ENCODE data around the gene PFKM.

Gene PFKM

DNA sequence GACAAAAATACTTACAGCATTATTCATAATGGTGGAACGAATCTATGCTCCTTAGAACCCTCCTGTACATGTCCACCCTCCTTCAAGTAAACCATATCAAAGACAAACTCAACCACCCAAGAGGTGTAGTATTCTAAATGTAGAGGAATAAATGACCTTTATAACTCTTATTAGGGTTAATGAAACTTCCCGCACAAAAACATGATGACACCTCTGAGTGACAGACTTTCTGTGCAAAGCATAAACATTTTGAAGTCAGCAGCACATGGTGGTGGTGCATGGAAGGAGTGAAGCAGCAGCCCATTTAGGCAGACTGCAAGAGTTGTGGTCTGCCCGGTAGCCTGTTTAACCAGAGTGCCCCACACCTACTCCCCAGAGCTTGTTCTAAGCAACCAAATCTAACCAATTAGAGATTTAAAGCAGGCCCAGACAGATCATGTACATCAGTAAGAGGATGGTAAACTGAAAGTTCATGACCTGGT is 38.8 kb downstream of the PFKM start:
- DNase-seq = peak; percentile 5

DNA sequence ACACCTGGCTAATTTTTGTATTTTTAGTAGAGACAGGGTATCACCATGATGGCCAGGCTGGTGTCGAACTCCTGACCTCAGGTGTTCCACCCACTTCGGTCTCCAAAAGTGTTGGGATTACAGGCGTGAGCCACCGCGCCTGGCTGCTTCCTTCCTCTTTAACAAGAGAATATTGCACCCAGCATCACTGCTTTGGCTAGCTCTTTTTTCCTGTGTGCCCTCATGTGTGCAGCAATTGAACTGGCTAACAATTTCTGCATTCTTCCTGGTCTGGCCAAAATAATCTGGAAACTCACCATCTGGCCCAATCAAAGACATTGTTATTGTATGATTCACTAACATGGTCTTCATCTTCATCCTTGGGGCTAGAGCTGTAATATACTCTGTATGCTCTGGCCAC is 40.9 kb downstream of the PFKM start:
- no peak for DNase-seq

DNA sequence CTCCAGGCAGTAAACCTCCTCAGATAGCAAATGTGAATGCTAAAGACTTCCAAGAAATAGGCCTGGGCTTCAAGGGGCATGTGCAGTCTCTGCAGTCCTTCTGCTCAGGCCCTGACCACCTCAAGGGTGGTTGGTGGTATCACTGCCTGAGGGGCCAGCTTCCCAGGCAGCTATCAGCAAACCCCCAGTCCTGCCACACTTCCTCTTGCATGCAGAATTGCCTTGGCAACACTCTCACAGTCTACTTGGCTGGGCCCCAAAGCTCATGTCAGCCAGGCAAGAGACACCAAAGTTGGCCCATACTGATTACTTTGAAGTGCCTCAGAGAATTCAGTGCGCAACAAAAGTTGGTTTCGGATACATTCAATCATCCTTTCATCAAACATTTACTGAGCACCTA is 41.6 kb downstream of the PFKM start:
- DNase-seq = no peak

DNA sequence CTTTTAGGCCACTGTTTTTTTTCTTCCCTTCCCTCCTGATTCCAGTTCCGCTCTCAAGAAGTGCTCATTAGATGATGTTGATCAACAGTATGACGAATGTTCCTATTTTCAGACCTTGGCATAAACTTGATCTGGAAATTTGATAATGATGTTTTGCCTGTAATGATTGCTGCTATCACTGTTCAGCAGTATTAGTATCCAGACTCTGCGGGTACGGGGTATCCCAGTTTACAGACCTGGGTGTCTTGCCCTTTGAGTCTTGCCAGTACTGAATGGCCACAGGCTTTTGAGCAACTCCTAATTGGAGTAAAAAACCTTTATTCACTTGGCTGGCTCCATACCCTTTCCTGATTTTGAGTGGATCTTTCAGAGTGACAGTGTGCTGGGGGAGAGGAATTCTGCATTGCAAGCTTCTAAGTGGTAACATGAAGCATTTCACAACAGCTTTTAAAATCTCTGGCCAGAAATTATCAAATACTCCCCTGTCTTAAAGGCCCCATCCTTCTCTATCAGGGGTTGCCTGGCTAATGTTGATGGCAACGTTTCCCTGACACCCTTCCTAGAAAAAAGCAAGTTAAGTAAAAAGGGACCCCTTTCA is 44.1 kb downstream of the PFKM start:
- DNase-seq = no peak

- DNase-seq = no peak
Measured at GRCh38 chr12:48164451-48164850, 45.3 kb downstream of the PFKM start.

GRCh38 chr12:48165089-48165981 is 46.2 kb downstream of the PFKM start:
- peak; percentile 67 for DNase-seq

DNA sequence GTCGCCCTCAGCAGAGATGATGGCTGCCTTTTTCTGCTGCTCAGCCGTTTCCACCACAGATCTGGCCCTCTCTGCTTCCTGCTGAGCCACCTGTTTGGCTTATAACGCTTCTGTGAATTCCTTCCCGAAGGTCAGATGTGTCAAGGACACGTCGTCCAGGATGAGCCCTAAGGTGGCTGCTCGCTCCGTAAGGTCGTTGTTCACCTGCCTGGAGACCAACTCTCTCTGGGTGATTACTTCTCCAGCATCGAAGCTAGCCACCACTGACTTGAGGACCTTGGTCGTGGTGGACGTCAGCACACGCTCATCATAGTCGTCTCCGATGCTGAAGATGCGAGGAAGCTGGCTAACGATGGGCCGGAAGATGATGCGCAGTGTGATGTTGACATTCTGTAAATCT is 49.8 kb downstream of the PFKM start:
- no peak for DNase-seq

GRCh38 chr12:48175613-48176416 is 56.7 kb downstream of the PFKM start:
- no peak for DNase-seq

GRCh38 chr12:48176417-48176751 is 57.2 kb downstream of the PFKM start:
- DNase-seq = no peak

DNA sequence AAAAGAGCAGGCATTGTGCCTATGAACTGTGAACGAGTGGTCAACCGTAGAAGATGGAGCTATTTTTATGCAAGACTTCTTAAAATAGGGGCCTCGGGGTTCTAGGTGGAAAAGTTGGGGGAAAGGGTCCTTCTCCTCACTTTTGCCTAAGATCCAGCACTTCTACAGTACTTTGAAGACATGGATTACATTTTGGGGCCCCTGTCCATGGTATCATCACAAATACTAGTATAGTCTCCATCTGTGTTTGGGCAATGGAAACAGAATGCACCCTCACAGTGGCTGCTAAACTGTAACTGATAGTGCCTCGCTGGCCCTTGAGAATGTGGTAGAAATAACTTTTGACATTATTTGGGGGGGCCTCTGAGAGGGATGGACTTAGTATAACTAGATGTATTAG is 58.8 kb downstream of the PFKM start:
- DNase-seq = no peak

- DNase-seq = no peak
Measured at GRCh38 chr12:48179466-48179865, 60.3 kb downstream of the PFKM start.

- no peak for DNase-seq
Measured at GRCh38 chr12:48180424-48180823, 61.3 kb downstream of the PFKM start.

GRCh38 chr12:48180857-48181495 is 61.8 kb downstream of the PFKM start:
- no peak for DNase-seq

- no peak for DNase-seq
Measured at GRCh38 chr12:48182631-48183030, 63.5 kb downstream of the PFKM start.

- DNase-seq = peak; percentile 85
Measured at GRCh38 chr12:48183091-48183875, 64.1 kb downstream of the PFKM start, which contains the start of gene CCDC184. Gene CCDC184, plus strand, starts transcription at chr12:48183644. Its CDS starts 479 bp downstream, at chr12:48184123.

GRCh38 chr12:48183876-48184548 is 64.8 kb downstream of the PFKM start:
- DNase-seq = no peak

GRCh38 chr12:48184549-48184922 is 65.4 kb downstream of the PFKM start:
- no peak for DNase-seq

DNA sequence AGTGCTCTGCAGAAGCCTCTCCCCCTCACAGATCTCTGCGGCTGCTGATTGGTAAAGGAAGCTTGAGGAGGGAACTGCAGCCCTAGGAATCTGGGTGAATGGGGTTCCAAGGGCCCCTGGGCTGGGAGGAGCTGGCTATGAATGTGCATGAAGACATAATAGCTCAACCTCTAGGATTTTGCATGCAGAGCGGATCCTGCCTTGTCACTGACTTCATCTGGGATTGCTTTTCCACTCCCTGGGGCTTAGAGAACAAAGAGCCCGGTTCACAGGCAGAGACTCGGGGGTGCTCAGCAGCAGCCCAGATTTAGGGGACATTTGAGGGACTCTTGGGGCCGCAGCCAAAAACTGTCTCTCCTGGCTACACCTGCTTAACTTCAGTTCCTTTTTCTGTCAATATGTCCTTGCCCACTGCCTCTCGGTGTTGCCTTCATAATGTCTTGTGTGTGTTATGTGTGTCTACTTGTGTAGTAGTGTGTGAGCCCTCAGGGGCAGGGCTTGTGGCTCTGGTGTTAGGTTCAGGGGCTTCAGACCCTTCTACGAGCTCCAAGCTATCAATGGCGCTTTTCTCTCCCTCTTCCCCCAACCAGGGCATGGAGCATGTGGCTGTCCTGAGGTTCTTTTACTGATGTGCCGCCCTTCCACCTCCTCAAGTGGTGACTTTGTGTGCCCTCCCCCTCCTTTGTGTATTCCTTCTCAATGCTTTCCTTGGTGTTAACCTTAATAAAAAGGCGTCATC is 66.2 kb downstream of the PFKM start:
- no peak for DNase-seq

GRCh38 chr12:48187916-48188695 is 68.9 kb downstream of the PFKM start:
- DNase-seq = no peak
